HG02588 (cell line): ENCODE data around the gene DNAJC17.

ENCODE experiments used
- ATAC-seq: cut with Tn5 transposase; IDR thresholded peaks from one replicate; pipeline ENCODE4 v1.9.1; 2021; ENCODE audit warnings: mild to moderate bottlenecking, moderate library complexity; ENCODE audit not compliant: unreplicated experiment

The DNAJC17 gene

GRCh38 chr15:40768521-40769273 lies 38.6 kb downstream of the DNAJC17 start:
- no peak for ATAC-seq

DNA sequence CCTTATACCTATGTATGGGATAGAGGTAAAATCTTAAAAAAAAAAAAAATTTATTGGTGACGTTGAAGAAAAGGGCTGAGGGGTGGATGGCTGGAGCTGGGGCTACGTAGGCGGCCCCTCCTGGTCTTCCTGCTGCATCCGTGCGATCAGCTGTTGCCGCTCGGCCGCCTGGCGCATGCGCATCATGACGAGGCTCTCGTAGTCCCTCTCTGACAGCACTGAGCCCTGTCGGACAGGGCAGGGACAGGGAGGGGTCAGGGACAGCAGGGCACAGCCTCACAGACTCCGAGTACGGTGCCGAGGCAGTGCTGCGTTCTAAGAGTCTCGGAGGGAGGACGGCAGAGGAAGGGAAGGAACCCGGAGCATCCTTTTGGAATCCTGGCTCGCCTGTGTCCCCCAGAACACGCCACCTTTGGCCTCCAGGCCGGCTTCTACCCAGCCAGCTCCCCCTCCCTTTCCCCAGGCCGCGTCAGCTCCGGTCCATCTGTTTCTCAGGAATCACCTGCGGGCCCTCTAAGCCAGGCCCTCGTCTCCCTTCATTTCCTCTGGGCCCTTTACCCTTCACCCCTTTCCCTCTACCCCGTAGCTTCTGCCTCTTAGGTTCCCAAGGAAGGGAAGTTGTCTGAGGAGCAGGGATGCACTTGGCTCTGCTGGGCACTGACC lies 39.3 kb downstream of the DNAJC17 start:
- ATAC-seq, result no peak

- no peak for ATAC-seq
Observed at GRCh38 chr15:40766906-40767837, 40.1 kb downstream of the DNAJC17 start.

- no peak for ATAC-seq
Observed at GRCh38 chr15:40766194-40766815, 41.0 kb downstream of the DNAJC17 start.

GRCh38 chr15:40764629-40765103 lies 42.6 kb downstream of the DNAJC17 start:
- no peak for ATAC-seq

GRCh38 chr15:40763801-40764628 lies 43.3 kb downstream of the DNAJC17 start, which contains the start of gene GCHFR:
TSS of gene GCHFR (plus strand) at chr15:40764068. CDS start at chr15:40764181, 113 bp downstream.
- ATAC-seq, result peak; percentile 53

GRCh38 chr15:40762919-40763800 lies 44.1 kb downstream of the DNAJC17 start:
- ATAC-seq, result peak; percentile 4

DNA sequence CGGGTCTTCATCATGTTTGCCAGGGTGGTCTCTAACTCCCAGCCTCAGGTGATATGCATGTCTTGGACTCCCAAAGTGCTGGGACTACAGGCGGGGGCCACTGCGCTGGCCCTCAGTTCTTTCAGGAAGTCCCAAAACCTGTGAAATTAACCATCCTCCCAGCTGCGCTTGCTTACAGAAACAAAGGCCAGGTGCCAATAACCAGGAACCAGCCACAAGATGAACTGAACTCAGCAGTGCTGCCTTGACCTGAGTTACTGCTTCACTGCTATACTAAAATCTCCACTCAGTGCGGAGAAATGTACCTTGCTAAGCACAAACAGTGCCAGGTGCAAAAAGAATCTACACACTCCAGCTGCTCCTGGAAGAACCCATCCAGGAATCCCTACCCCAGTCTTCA lies 47.3 kb downstream of the DNAJC17 start:
- no peak for ATAC-seq

- no peak for ATAC-seq
Observed at GRCh38 chr15:40756938-40757337, 50.3 kb downstream of the DNAJC17 start.

GRCh38 chr15:40755812-40756208 lies 51.5 kb downstream of the DNAJC17 start:
- no peak for ATAC-seq

DNA sequence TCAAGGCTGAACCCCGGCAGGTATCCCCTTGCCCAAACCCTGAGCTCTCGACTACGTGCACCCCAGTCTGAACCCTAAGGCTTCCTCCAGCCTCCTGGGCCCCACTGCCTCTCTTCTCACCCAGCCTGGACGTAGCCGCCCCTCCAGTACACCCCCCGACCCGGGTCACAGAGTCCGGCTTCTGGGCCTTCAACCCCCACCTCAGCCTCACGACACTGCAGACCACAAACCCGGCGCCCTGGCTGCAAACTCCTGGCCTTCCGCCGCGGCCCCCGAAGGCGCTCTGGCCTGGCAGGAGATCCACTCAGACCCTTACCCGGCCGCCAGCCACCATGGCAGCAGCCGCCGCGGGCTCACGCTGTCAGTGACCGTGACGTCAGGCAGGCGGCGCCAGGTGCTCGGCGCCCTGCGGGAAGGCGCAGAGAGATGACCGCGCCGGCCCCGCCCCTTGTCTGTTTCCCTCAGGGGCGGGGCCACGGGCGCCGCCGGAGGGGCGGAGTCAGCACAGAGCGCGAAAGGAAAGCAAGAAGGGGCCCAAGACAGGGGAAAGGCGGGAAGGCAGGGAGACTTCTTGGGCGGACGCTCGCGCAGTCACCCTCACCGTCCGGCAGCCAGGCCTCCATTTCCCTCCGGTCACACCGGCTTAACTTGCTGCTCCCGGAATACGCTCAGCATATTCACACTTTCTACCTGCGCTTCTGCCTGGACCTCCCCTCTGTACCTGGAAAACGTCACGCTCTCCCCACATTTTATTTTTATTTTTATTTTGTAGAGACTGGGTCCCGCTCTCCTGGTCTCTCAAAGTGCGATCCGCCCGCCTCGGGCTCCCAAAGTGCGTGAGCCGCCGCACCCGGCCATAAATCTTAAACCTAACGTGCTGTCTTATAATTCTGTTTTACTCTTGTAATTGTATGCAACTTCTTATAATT lies 52.1 kb downstream of the DNAJC17 start, which contains the start of gene RMDN3:
Gene RMDN3, minus strand, starts transcription at position 372 of the 929 bp plus-strand sequence. CDS start 471 bp downstream, outside the sequence.
- ATAC-seq, result peak; percentile 76

DNA sequence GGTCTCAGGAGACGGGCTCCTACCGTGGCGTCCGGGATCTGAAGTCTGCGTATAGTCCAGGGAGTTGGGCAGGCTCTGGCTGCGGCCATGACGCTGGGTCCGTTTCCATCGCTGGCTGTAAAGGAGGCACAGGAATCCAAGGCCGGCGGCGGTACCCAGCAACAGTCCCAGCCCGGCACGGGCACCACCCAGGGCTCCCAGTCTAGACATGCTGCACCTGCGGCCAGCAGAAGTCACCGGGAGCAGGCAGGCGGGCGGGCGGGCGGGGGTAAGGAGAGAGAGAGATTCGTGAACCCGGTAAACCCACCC lies 52.7 kb downstream of the DNAJC17 start:
- ATAC-seq, result peak; percentile 7

DNA sequence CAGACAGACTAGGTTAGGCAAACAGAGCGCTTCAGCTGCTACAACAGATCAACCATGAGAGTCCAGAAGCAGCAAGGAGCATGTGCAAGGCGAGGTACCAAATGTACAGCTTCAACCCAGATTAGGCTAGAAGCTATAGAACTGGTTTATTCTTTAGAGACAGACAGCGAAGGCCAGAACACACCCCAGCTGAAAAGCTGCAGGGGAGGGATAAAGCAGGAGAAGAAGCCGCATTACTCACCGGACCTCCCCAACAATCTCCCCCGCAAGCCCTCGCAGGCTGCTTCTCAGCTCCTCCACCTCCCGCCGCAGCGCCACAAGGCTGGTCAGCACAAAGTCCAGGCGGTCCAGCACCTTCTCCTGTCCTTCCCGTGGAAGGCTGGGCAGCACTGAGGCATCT lies 55.5 kb downstream of the DNAJC17 start:
- no peak for ATAC-seq

- ATAC-seq, result no peak
Observed at GRCh38 chr15:40750885-40751284, 56.4 kb downstream of the DNAJC17 start.

- ATAC-seq, result no peak
Observed at GRCh38 chr15:40749151-40749630, 58.1 kb downstream of the DNAJC17 start.

- no peak for ATAC-seq
Observed at GRCh38 chr15:40747685-40748631, 59.3 kb downstream of the DNAJC17 start.
